GM18951 (cell line): ENCODE results near the gene SEMA7A.

Experiments
- POLR2A ChIP-seq: IDR thresholded peaks from 4 replicates; pipeline ENCODE4 v1.6.1; 2011; ENCODE audit warnings: mild to moderate bottlenecking; ENCODE audit not compliant: insufficient read length, insufficient read depth; ENCODE audit errors: extremely low read depth
- in situ Hi-C: fragments of 300-500 bp; cut with MboI; formaldehyde crosslinking; loops from one replicate; pipeline ENCODE4 v1.12.0; 2022; ENCODE audit warnings: low sequenced_read_pairs, mixed read lengths, inconsistent platforms; ENCODE audit not compliant: unreplicated experiment

Gene SEMA7A

DNA sequence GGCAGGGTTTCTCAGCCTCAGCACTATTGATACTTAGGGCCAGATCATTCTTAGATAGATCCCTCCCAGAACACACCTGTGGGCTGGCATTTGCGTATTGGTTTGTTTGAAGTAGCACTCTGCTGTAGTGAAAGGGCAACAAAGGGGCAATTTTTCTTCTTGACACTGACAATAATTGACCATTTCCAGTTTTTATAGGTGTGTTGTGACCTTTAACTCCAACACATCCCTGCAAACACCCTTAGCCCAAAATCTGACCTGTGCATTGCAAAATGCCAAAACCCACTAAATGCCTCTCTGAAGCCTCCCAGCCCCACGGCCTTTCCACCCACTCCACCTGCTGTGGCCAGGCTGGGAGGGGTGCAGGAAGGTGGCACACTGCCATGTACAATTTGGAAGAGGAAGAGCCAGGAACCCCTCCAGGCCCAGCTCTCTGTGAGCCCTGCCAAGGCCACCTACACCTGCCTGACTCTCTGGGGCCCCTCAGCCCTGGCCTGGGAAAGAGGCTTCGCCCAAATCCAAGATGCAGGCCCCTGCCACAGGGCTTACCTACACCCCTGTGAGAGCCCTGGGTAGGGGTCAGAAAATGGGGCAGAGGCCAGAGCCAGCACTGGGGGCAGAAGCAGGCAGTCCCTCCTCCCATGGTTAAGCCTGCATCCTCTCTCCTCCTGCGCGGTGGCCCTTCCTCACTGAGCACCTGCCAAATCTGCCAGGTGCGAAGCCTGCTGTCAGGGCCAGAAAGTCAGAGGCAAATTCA, 56.8 kb downstream of the SEMA7A start:
- TF ChIP-seq POLR2A: no peak
- in situ Hi-C loops: loop anchor here (10.0 kb wide), 2 partner anchors 248 to 388 kb away; no protein-coding TSS in a partner anchor

DNA sequence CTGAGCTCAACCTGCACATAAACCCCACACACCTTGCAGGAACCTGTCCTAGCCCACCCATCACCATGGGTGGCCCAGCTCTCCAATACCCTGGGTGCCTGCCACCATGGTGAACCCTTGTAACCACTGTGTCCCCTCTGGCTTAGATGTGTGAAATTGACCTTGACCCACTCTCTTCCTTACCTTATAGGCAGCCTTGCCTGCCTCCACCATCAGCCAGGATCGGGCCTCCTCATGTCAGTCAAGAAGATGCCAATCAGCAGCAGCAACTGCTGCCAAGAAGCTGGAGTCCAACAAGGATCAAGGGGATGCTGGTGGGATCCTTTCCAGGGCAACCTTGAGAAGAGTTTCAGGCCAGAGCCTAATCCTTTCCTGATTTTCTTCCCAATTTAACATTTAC, 57.5 kb downstream of the SEMA7A start:
- in situ Hi-C loops: loop anchor here (10.0 kb wide), 2 partner anchors 249 to 389 kb away; no protein-coding TSS in a partner anchor
- TF ChIP-seq POLR2A: no peak

DNA sequence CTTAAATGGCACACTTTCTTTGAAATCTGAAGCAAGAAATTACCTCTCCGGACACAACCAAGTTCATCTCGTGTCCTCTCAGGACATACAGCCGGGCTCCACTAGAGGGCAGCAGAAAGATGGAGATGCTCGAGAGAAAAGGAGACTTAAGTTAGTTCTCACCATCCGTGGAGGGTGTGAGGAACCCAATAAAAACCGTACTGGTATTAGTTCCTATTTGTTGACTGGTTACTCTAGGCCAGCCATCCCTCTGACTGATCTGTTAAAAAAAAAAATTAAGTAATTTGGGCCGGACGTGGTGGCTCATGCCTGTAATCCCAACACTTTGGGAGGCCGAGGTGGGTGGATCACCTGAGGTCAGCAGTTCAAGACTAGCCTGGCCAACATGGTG, 58.5 kb downstream of the SEMA7A start:
- TF ChIP-seq POLR2A: no peak

DNA sequence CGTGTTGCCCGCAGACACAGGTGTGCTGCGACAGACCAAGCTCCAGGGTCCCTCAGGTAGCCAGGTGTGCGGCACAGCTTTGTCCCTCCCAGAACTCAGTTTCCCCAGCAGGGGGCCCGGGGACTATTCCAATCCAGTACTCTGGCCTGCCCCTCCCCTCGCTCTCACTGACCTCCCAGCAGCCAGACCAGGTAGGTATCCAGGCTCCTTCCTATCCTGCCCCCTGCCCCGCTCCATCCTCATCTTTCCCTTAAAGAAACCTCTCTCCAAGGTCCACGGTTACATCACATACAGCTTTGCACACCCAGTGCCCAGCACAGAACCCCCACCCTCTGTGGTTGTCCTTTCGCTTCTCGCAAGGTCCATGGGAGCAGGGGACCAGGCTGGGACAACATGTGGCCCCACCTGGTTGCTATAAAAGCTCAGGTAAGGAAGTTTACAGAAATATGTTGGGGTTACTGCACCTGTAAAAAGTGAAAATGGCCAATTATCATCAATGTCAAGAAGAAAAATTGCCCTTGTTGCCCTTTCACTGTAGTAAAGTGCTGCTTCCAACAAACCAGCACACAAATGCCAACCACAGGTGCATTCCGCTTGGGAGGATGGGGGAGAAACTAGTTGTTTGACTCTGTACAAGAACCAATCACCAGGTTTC, 59.0 kb downstream of the SEMA7A start:
- no peak for TF ChIP-seq POLR2A
- in situ Hi-C loops: loop anchor here (10.0 kb wide), 2 partner anchors 250 to 390 kb away; no protein-coding TSS in a partner anchor

More for the DNA sequence above, 58.5 kb downstream of the SEMA7A start:
- in situ Hi-C loops: loop anchor here (10.0 kb wide), 2 partner anchors 250 to 390 kb away; no protein-coding TSS in a partner anchor

DNA sequence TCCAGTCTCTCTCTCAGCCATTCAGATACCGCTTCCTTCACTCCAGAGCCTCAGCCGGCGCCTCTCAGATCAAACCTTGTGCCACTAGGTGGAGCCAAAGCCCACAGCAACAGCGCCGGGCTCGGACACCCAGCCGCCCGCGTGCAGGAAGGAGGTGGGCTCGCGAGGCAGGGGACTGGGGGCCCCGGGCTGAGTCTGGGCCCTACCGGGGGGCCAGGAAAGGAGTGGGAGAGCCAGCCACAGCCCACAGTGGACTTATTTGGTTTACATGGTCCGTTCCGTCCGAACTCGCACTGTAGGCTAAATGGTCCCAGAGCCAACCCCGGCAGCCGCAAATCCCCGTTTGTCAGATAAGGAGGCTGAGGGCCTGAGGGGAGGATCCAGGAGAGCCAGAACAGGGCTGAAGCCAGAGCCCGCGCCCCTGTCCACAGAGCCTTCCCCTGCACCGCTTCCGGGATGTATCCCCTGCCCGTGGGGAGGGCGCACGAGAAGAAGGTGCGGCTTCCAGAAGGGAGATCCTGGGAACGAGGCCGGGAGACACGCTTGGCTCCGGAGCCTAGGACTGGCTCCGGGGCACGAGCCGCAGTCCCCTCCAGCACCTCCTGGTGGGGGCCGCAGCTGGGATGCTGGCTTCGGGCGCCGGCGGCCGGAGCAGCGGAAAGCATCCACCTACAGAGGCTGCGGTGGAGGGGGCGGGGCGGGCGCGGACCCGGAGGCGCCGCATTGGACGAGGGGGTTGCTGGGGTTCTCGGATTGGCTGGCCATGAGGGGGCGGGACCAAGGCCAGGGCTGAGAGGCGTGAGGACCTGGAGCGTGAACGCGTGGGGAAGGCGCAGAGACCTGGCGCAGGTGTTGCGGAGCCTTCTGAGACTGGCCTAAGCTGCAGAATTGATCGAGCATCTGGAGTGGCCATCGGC, 59.8 kb downstream of the SEMA7A start:
- in situ Hi-C loops: loop anchor here (10.0 kb wide), 2 partner anchors 251 to 391 kb away; no protein-coding TSS in a partner anchor
- TF ChIP-seq POLR2A: peak; percentile 57

DNA sequence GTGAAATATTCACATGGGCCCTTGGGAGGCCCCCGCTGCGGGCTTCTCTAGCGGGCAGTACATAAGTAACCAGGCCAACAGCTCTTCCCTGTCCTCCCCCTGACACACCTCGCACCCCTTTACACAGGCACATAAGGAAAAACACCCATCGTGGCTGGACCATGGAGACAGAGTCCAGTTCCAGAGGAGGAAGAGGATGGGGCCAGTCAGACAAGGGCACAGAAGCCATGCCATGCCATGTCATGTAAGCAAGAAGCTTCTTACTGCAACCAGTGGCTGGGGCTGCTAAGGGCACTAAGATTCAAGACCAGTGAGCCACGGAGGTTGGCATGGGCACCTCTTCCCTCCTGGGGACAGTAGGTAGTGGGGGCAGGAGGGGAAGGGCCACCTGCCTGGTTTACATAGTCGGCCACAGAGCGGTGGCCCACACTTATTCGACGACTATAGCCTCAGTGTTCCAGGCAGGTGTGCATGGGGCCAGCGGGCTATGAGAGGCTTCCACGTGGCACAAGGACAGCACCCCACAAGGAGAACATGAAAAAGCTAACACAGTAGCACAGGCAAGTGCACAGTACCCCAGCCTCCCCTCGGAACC, 60.6 kb downstream of the SEMA7A start:
- no peak for TF ChIP-seq POLR2A
- in situ Hi-C loops: loop anchor here (10.0 kb wide), 2 partner anchors 252 to 392 kb away; no protein-coding TSS in a partner anchor

DNA sequence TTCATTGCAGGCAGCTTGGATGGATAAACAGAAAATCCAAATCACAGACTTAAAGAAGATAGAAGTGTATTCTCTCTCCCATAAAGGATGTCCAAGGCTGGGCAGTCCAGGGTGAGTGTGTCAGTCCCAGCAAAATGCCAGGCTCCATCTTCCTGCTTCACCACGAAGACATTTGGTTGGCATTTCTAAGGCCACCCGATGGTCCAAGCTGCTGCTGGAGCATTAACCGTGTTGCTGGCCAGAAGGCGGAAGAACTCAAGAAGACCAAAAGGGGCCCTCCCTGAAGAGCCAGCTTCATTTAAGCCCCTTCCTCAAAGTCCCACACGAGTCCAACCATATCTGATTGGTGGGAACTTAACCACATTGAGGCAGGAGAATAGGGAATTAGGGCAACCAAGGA, 63.3 kb downstream of the SEMA7A start:
- in situ Hi-C loops: loop anchor here (10.0 kb wide), 2 partner anchors 254 to 394 kb away; no protein-coding TSS in a partner anchor
- no peak for TF ChIP-seq POLR2A

DNA sequence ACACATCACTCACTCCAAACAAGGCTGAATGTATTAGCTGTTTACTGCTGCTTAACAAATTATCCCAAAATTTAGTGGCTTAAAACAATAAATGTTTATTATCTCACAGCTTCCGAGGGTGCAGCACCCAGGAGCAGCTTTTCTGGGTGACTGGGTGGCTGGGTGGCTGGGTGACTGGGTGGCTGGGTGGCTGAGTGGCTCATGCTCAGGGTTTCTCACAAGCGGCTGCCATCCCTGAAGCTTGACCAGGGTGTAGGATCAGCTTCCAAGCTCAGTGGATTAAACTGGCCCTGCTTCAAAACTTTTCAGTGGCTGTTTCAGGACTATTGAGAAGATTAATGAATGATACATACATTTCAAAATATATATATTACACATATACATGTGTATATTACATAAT, 64.0 kb downstream of the SEMA7A start:
- TF ChIP-seq POLR2A: no peak
- in situ Hi-C loops: loop anchor here (10.0 kb wide), 2 partner anchors 255 to 395 kb away; no protein-coding TSS in a partner anchor

DNA sequence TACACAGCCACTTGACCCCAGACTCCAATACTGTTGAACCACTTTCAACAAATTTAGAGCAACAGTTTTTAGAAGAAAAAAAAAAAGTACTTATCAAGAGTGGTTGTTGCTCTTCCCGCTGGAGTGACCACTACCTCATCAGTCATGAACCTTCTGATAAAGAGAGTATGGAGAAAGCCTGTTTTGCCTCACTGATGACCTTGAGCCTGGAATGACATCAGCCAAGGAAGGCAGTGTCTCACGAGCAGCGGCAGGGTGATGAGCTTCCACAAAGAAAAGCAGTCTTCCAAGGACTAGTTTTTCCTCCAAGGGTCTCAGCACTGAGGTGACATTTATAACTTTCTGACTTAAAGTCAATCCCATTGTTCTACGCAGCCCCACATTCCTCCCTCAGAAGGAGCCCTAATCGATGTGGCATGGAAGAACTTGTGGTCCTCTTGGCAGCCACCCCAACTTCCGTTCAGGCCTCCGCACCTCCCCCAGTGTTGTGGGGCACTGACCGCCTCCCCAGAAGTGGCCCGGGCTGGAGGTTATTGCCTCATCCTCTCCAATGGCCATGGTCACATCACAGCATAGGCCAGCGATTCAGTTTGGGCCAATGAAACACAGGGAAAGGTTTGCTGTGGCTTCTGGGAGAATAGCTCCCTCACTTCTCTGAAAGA, 64.5 kb downstream of the SEMA7A start:
- in situ Hi-C loops: no loop called here
- TF ChIP-seq POLR2A: no peak

DNA sequence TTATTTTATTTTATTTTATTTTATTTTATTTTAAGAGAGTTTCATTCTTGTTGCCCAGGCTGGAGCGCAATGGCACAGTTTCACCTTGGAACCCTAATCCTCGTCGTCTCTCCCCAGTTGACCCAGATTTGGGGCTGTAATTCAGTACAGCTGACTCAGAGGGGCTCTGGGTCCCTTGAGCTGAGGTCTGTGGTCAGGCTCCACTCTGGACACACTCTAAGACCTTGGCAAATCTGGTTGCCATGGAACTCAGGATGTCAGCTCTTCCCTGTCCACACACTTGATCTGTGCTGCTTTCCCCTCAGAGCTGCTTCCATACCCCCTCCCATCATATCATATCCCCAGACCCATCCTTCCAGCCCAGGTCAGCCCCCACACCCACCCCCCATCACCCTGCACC, 65.6 kb downstream of the SEMA7A start:
- in situ Hi-C loops: no loop called here
- TF ChIP-seq POLR2A: no peak

DNA sequence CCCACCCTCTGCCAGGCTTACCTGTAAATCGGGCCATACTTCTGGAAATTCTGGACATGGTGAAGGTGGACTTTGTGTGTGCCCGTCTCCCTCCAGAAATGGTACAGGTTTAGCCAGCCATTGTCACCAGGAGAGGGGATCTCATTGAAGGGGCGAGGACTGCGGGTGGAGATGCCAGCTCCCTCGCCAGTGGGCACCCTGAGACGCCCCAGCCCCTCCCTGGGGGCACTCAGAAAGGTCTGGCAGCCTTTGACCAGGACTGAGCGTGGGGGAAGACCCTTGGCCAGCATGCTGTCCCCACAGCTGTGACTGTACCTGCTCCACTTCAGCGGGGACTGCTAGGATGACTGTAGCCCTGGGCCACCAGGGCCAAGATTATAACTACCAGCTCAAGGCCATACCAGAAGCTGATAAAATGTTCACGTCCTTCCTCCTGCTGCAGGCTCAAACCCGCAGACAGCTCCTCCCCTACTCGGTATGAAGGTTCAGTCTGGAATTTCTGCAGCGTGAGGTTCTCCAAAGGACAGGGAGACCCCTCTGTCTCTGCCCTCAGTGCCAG, 66.4 kb downstream of the SEMA7A start, which contains the start of gene CYP11A1:
Gene CYP11A1, minus strand, starts transcription at position 351 of the 559 bp plus-strand sequence. Its CDS starts 61 bp downstream, at position 290.
- TF ChIP-seq POLR2A: no peak
- in situ Hi-C loops: no loop called here
